GM12874 (cell line): ENCODE results near the gene TSPAN14.

Source experiments
- CTCF ChIP-seq: IDR thresholded peaks from 2 replicates; pipeline ENCODE4 v1.5.1; 2011; ENCODE audit warnings: low read depth, mild to moderate bottlenecking, control low read depth, low read length, moderate library complexity; ENCODE audit not compliant: insufficient read depth

Gene TSPAN14

GRCh38 chr10:80476685-80477084 is 22.6 kb downstream of the TSPAN14 start:
- TF ChIP-seq CTCF = no peak

DNA sequence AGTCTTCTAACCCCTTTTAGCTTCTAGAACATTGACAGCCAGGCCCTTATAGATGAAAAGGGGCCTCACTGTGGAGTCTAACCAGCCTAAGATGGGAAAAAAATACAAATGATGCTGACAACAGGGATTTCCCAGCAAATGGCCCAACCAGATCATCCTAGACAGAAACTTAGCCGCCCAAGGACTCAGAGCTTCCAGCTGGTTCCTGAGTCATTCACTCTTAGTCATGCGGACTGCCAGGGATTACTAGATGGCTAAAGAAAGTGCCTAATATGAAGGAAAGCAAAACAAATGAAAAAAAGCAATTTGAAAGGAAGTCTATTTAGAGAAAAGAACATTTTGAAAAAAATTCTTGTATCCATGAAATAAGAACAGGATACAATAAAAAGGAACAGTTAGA is 23.7 kb downstream of the TSPAN14 start:
- TF ChIP-seq CTCF = no peak

DNA sequence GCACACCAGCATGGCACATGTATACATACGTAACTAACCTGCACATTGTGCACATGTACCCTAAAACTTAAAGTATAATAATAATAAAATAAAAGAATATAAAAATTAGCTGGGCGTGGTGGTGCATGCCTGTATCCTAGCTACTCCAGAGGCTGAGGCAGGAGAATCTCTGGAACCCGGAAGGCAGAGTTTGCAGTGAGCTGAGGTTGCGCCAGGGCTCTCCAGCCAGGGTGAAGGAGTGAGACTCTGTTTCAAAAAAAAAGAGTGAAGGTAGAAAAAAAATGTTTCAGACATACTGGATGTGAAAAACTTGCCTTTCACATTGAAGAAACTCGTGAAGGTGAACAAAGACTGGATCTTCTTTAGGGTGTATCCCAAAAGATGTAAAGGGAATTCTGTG is 26.7 kb downstream of the TSPAN14 start:
- TF ChIP-seq CTCF = no peak

DNA sequence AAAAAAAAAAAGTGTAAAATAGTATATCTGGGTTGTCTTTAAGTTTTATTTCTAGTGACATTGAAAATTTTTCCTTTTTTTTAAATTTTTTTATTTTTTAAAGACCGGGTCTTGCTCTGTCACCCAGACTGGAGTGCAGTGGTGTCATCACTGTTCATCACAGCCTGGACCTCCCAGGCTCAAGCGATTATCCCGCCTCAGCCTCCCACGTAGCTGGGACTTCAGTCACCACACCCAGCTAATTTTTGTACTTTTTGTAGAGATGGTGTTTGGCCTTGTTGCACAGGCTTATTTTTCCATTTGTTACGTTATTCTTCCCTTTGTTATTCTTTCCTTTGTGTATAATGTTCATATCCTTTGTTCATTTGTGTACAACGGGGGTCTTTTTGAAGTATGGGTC is 30.1 kb downstream of the TSPAN14 start:
- no peak for TF ChIP-seq CTCF

- no peak for TF ChIP-seq CTCF
Observed at GRCh38 chr10:80484676-80485075, 30.6 kb downstream of the TSPAN14 start.

DNA sequence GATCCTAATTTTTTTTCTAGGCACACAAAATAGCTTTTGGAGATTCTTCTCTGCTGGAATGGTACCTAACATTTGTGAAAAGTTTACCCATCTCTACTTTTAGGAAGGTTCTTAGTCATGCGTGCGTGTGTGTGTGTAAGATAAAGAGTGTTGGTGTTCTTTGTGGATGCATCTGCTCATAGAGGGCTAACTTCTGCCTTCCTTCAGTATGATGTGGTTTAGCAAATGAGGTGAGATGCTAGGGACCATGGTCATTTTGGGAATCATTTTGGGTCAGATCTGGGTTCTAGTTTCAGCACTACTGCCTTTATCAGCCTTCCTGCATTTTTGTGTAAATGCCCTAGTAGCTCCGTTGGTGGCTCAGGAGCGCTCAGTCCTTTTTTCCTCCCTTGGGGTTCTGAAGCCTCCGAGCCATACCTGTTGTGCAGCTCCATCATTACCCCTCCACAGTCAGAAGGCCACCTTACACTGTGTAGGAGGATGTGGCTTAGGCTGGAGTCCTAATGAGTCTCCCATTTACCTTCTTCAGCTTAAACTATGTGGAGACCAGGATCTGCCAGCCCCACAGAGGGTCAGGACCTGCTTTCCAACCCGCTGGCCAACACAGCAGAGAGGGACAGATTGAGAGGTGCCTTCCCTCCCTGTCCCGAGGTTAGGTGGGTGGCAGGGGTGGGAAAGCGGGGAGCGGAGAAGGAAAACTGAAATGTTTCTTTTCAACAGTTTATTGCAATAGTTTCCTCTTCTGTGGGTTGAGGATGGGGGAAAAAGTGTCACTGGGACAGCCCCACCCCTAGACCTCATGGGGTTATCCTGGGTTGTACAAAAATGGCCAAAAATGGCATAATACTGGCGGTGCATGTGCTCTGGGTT is 31.2 kb downstream of the TSPAN14 start:
- no peak for TF ChIP-seq CTCF

DNA sequence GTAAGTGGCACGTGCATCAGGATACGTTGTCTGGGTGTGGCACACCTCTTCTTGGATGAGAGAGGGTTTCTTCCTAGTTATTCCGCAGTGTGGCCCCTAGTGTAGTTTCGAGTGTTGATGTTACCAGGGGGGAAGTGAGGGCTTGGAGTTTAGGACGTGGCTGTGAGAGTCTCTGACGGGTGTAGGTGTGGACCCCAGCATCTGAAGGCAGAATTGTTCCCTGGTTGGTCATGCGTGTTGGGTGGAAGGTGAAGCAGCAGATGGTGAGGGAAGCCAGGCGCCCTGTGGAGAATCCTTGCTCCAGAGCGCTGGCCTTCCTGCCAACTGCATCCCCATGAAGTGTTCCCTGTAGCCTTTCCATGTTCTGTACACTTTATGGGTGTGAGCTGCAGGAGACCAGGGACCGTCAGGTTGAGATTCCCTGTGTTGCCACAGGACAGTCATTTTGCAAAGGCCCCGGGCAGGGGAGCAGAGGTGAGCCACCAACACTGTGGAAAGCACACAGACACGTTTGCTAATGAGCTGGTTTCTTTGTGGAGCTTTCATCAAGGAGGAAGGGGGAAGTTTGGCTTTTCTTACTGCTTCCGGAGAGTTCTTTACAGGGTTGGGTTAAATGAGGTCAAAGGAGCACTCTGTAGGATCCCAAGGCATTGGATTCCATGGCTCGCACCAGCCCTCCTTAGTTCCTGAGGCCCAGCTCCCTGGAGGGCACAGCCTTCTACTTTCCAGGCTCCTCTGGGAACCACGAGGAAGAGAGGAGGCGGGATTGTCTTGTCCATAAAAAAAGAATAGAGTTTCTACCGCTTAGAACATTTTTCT is 32.0 kb downstream of the TSPAN14 start:
- TF ChIP-seq CTCF = no peak
